ENCODE data around the gene WRNIP1. TPM values are rescaled to one million over a fixed set of nuclear protein-coding genes. Genes with fewer than 3 reads are reported as not detected.

Gene WRNIP1
- total and polyA plus RNA-seq, 11 donors: 32.1 to 64.1 (median 34.7) TPM

DNA sequence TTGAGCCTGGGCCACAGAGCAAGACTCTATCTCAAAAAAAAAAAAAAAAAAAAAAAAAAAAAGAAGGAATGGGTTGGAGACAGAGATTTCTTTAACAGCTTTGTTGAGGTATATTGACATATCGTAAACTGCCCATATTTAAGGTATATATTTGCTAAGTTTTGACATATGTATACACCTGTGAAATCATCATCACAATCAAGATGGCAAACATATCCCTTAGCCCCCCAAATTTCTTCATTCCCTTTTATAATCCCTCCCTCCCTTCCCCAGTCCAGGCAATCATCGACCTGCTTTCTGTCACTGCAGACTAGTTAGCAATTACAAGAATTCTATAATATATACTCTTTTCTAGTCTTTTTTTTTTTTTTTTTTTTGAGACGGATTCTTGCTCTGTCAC, 47.5 kb downstream of the WRNIP1 start:
- H3K36me3 ChIP-seq: no peaks in the 10 kb centered on the region
- no peak overlapping the region for H3K4me3 ChIP-seq
- intact Hi-C loops (cut with DNase I): no loop called here
- ATAC-seq (no peak), DNase-seq (no peak)
- no peak overlapping the region for H3K27ac ChIP-seq
- peaks cover 0 to 19% (median 3%) of the 10 kb centered on the region in 12 donors for H3K9me3 ChIP-seq
- TF ChIP-seq POLR2A (IDR thresholded peaks at IDR 0.05) (no peak), CTCF (IDR thresholded peaks at IDR 0.05) (no peak)
- 93 to 99% (median 98%) methylated on average over 3 of the region's 3 CpGs for WGBS, 4 donors
- H3K4me1 ChIP-seq: peaks cover 0 to 25% (median 9%) of the 10 kb centered on the region in 12 donors
- no peaks in the 10 kb centered on the region for H3K27me3 ChIP-seq

GRCh38 chr6:2816158-2816557, 51.0 kb downstream of the WRNIP1 start:
- no peak for TF ChIP-seq CTCF (IDR thresholded peaks at IDR 0.05)
- ATAC-seq: no peak
- intact Hi-C loops (cut with DNase I): no loop called here
- H3K36me3 ChIP-seq: no peaks in the 10 kb centered on the region
- no peaks in the 10 kb centered on the region for H3K27me3 ChIP-seq
- peaks cover 0 to 19% (median 3%) of the 10 kb centered on the region in 12 donors for H3K9me3 ChIP-seq
- no peak overlapping the region for H3K27ac ChIP-seq
- no peak for DNase-seq
- peaks cover 5 to 39% (median 28%) of the 10 kb centered on the region in 12 donors for H3K4me1 ChIP-seq
- no peak overlapping the region for H3K4me3 ChIP-seq

DNA sequence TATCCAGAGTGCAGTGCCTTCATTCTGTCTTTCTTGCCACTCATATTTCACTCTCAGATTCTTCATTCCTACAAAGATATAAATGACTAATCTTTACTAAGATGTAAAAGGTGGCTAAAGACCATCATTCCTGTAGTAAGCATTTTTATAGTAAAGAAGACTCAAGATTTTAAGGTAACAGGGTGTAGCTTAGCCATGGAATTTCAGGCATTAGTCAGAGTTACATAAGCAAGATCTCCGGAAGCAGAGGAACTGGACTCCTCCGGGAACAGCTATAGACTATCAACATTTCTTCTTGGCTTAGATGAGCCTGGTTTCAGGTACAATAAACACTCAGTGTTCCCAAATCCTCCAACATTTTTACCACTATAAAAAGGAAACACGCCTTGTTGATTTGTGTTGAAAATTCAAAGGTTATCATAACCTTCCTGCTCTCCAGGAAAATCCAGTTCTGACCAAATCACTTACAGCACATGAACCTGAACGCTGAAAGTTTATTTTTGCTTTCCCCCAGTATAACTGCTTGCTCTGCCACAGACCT, 52.8 kb downstream of the WRNIP1 start:
- H3K4me3 ChIP-seq: peak overlapping the region in 7 of 12 donors; percentile 5 to 29 (median 23)
- peaks cover 5 to 39% (median 28%) of the 10 kb centered on the region in 12 donors for H3K4me1 ChIP-seq
- peak overlapping the region; percentile 0 to 68 (median 40) for H3K27ac ChIP-seq
- intact Hi-C loops (cut with DNase I): no loop called here
- TF ChIP-seq POLR2A (IDR thresholded peaks at IDR 0.05) (no peak), CTCF (IDR thresholded peaks at IDR 0.05) (no peak)
- H3K27me3 ChIP-seq: no peaks in the 10 kb centered on the region
- DNase-seq: no peak
- 11 to 23% (median 16%) methylated on average over 4 of the region's 4 CpGs for WGBS, 4 donors
- peaks cover 0 to 19% (median 3%) of the 10 kb centered on the region in 12 donors for H3K9me3 ChIP-seq
- ATAC-seq: peak; percentile 75 to 88 (median 78)
- H3K36me3 ChIP-seq: no peaks in the 10 kb centered on the region

DNA sequence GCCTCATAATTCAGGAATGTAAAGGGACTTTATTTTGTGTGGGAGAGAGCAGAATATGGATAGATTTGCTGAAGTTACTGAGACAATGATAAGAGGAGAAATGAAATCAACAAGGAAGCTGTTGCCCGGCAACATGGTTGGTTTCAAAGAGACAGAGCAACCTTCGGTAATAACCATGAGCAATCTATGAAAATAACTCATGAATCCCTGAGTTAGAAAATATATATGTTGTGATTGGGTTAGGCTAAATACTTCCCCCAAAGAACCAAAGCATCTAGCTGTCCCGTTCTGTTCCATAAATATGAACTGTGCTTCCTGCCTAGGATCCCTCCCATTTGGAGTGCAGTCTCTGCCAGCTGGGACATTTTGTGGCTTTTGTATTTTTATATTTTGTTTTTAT, 53.4 kb downstream of the WRNIP1 start:
- 17 to 23% (median 20%) methylated on average over 3 of the region's 3 CpGs for WGBS, 4 donors
- Histone ChIP-seq H3K36me3 (no peaks in the 10 kb centered on the region), H3K9me3 (peaks cover 0 to 19% (median 3%) of the 10 kb centered on the region in 12 donors), H3K4me1 (peaks cover 5 to 39% (median 28%) of the 10 kb centered on the region in 12 donors), H3K27me3 (no peaks in the 10 kb centered on the region), H3K4me3 (peak overlapping the region in 7 of 12 donors; percentile 5 to 29 (median 23)), H3K27ac (peak overlapping the region in 11 of 12 donors; percentile 0 to 68 (median 42))
- ATAC-seq (peak in 3 of 4 donors; percentile 60 to 77 (median 62)), DNase-seq (no peak)
- intact Hi-C loops (cut with DNase I): no loop called here
- TF ChIP-seq POLR2A (IDR thresholded peaks at IDR 0.05) (no peak), CTCF (IDR thresholded peaks at IDR 0.05) (no peak)
